ENCODE measurements around the gene RASA3. TPM values are rescaled to one million over a fixed set of nuclear protein-coding genes. Genes with fewer than 3 reads are reported as not detected.

RASA3 gene
- polyA plus RNA-seq, 1 donor from 2014 or later: 8.5 TPM

GRCh38 chr13:113996081-113996911 lies 136.1 kb downstream of the RASA3 start:
- Histone ChIP-seq H2AFZ (ENCODE audit: low read depth, low read length) (no peak overlapping the region), H3K27me3 (ENCODE audit: insufficient read depth, low read depth, low read length) (no peaks in the 10 kb centered on the region), H3K9ac (ENCODE audit: low read length) (no peak overlapping the region), H3K9me3 (ENCODE audit: low read length) (no peaks in the 10 kb centered on the region), H3K27ac (ENCODE audit: low read length) (no peak overlapping the region), H3K36me3 (ENCODE audit: insufficient read depth, low read length) (no peaks in the 10 kb centered on the region), H3K4me2 (ENCODE audit: low read length) (no peak overlapping the region), H3F3A (ENCODE audit: insufficient read depth, low read length, poor library complexity, severe bottlenecking) (no peaks in the 10 kb centered on the region), H4K20me1 (ENCODE audit: insufficient read depth) (no peaks in the 10 kb centered on the region), H3K9me2 (ENCODE audit: insufficient read depth, low read length) (no peaks in the 10 kb centered on the region), H3K4me3 (ENCODE audit: low read length) (no peak overlapping the region), H3K79me2 (replicated peaks; ENCODE audit: insufficient read depth, low read length) (no peaks in the 10 kb centered on the region)
- TF ChIP-seq POLR2AphosphoS5 (IDR thresholded peaks at IDR 0.05) (no peak), EZH2 (IDR thresholded peaks at IDR 0.05; ENCODE audit: borderline replicate concordance, insufficient read depth, low read length, poor library complexity, severe bottlenecking) (no peak), CTCF (IDR thresholded peaks at IDR 0.05; ENCODE audit: poor library complexity, severe bottlenecking) (no peak), MXI1 (conservative IDR thresholded peaks at IDR 0.05; ENCODE audit: poor library complexity, severe bottlenecking) (no peak), TAF1 (IDR thresholded peaks at IDR 0.05; ENCODE audit: low read depth) (no peak), REST (IDR thresholded peaks at IDR 0.05; ENCODE audit: borderline replicate concordance) (no peak), SMC3 (conservative IDR thresholded peaks at IDR 0.05; ENCODE audit: poor library complexity) (no peak), RAD21 (conservative IDR thresholded peaks at IDR 0.05) (no peak), EP300 (conservative IDR thresholded peaks at IDR 0.05; ENCODE audit: poor library complexity, severe bottlenecking) (no peak)

GRCh38 chr13:113995051-113995601 lies 137.3 kb downstream of the RASA3 start:
- no peaks in the 10 kb centered on the region for H3K9me2 ChIP-seq (ENCODE audit: insufficient read depth, low read length)

More at GRCh38 chr13:113995051-113995601, 137.3 kb downstream of the RASA3 start:
- no peaks in the 10 kb centered on the region for H3K36me3 ChIP-seq (ENCODE audit: insufficient read depth, low read length)
- no peaks in the 10 kb centered on the region for H3K79me2 ChIP-seq (replicated peaks; ENCODE audit: insufficient read depth, low read length)
- H4K20me1 ChIP-seq (ENCODE audit: insufficient read depth): no peaks in the 10 kb centered on the region
- no peaks in the 10 kb centered on the region for H3F3A ChIP-seq (ENCODE audit: insufficient read depth, low read length, poor library complexity, severe bottlenecking)
- no peak overlapping the region for H3K9ac ChIP-seq (ENCODE audit: low read length)
- H3K4me3 ChIP-seq (ENCODE audit: low read length): no peak overlapping the region
- H2AFZ ChIP-seq (ENCODE audit: low read depth, low read length): no peak overlapping the region
- H3K27me3 ChIP-seq (ENCODE audit: insufficient read depth, low read depth, low read length): no peaks in the 10 kb centered on the region
- H3K4me2 ChIP-seq (ENCODE audit: low read length): no peak overlapping the region
- no peaks in the 10 kb centered on the region for H3K9me3 ChIP-seq (ENCODE audit: low read length)
- TF ChIP-seq EZH2 (IDR thresholded peaks at IDR 0.05; ENCODE audit: borderline replicate concordance, insufficient read depth, low read length, poor library complexity, severe bottlenecking): no peak
- no peak for TF ChIP-seq POLR2AphosphoS5 (IDR thresholded peaks at IDR 0.05)
- no peak for TF ChIP-seq MXI1 (conservative IDR thresholded peaks at IDR 0.05; ENCODE audit: poor library complexity, severe bottlenecking)
- no peak for TF ChIP-seq REST (IDR thresholded peaks at IDR 0.05; ENCODE audit: borderline replicate concordance)
- TF ChIP-seq RAD21 (conservative IDR thresholded peaks at IDR 0.05): no peak
- no peak for TF ChIP-seq EP300 (conservative IDR thresholded peaks at IDR 0.05; ENCODE audit: poor library complexity, severe bottlenecking)
- no peak for TF ChIP-seq TAF1 (IDR thresholded peaks at IDR 0.05; ENCODE audit: low read depth)
- H3K27ac ChIP-seq (ENCODE audit: low read length): no peak overlapping the region
